Measurements from ENCODE around the gene GPATCH11. TPM values are rescaled to one million over a fixed set of nuclear protein-coding genes. Genes with fewer than 3 reads are reported as not detected.

GPATCH11 gene
- 1 to 10 TPM; 3.3 to 5.2 TPM for total RNA-seq

GRCh38 chr2:37083873-37084794, at the start of gene GPATCH11, which contains the start of gene HEATR5B:
Gene GPATCH11, plus strand, starts transcription at chr2:37084518. Its CDS starts 3,864 bp downstream, at chr2:37088382.
Gene HEATR5B, minus strand, starts transcription at chr2:37084372. Its CDS starts 958 bp downstream, at chr2:37083414.
- Histone ChIP-seq H3K4me3 (peak within 1 kb of the TSS; percentile 76 to 80), H3K27me3 (no peaks in the 10 kb centered on the region), H3K27ac (peak within 1 kb of the TSS; percentile 67 to 88 (median 78)), H3K36me3 (replicated peaks in 1 of 2; ENCODE audit: insufficient read depth in 1 of 2, low read depth in 2 of 2) (no peaks in the 10 kb centered on the region), H3K9me3 (no peaks in the 10 kb centered on the region), H3K4me1 (peaks cover 22% of the 10 kb centered on the region)
- DNase-seq (peak; percentile 97 to 98 (median 98)), ATAC-seq (peak; percentile 99)
- intact Hi-C loops (cut with DNase I), result no loop called here
- TF ChIP-seq POLR2A (IDR thresholded peaks at IDR 0.05) (peak; percentile 27 to 86 (median 83)), CTCF (IDR thresholded peaks at IDR 0.05) (no peak)
- WGBS, 2 donors, result 0 to 1% methylated on average over 52 to 74 of the region's 74 CpGs

GRCh38 chr2:37037771-37038170, 46.5 kb upstream of the GPATCH11 start:
- intact Hi-C loops (cut with DNase I), result no loop called here
- no peaks in the 10 kb centered on the region for H3K27me3 ChIP-seq
- no peak overlapping the region for H3K27ac ChIP-seq
- no peak overlapping the region for H3K4me3 ChIP-seq
- H3K36me3 ChIP-seq (replicated peaks in 1 of 2; ENCODE audit: insufficient read depth in 1 of 2, low read depth in 2 of 2), result peaks cover 0 to 5% of the 10 kb centered on the region in 2 donors
- DNase-seq (no peak), ATAC-seq (no peak)
- no peaks in the 10 kb centered on the region for H3K9me3 ChIP-seq
- H3K4me1 ChIP-seq, result no peaks in the 10 kb centered on the region
- WGBS, 2 donors, result 73 to 84% methylated on average over 2 of the region's 2 CpGs
- no peak for TF ChIP-seq POLR2A (IDR thresholded peaks at IDR 0.05)
- TF ChIP-seq CTCF (IDR thresholded peaks at IDR 0.05), result no peak

- Histone ChIP-seq H3K27ac (no peak overlapping the region), H3K9me3 (no peaks in the 10 kb centered on the region), H3K4me3 (no peak overlapping the region), H3K4me1 (peaks cover 5% of the 10 kb centered on the region), H3K36me3 (replicated peaks in 1 of 2; ENCODE audit: insufficient read depth in 1 of 2, low read depth in 2 of 2) (peaks cover 0 to 2% of the 10 kb centered on the region in 2 donors), H3K27me3 (no peaks in the 10 kb centered on the region)
- DNase-seq (no peak), ATAC-seq (no peak)
- intact Hi-C loops (cut with DNase I), result no loop called here
- WGBS, 2 donors, result 66 to 78% methylated on average over 3 of the region's 3 CpGs
- TF ChIP-seq POLR2A (IDR thresholded peaks at IDR 0.05), result no peak
Observed at GRCh38 chr2:37039580-37039979, 44.7 kb upstream of the GPATCH11 start.

GRCh38 chr2:37052600-37053332, 31.6 kb upstream of the GPATCH11 start:
- TF ChIP-seq CTCF (IDR thresholded peaks at IDR 0.05) (no peak), POLR2A (IDR thresholded peaks at IDR 0.05) (no peak)
- intact Hi-C loops (cut with DNase I), result no loop called here

GRCh38 chr2:37059841-37060240, 24.5 kb upstream of the GPATCH11 start:
- Histone ChIP-seq H3K27ac (no peak overlapping the region), H3K9me3 (no peaks in the 10 kb centered on the region), H3K36me3 (replicated peaks in 1 of 2; ENCODE audit: insufficient read depth in 1 of 2, low read depth in 2 of 2) (peaks cover 5 to 30% of the 10 kb centered on the region in 2 donors), H3K4me3 (no peak overlapping the region), H3K27me3 (no peaks in the 10 kb centered on the region), H3K4me1 (no peaks in the 10 kb centered on the region)
- intact Hi-C loops (cut with DNase I), result no loop called here
- 82 to 84% methylated on average over 3 of the region's 3 CpGs for WGBS, 2 donors
- ATAC-seq (no peak), DNase-seq (no peak)
- no peak for TF ChIP-seq CTCF (IDR thresholded peaks at IDR 0.05)
- TF ChIP-seq POLR2A (IDR thresholded peaks at IDR 0.05), result no peak

More at GRCh38 chr2:37052600-37053332, 31.6 kb upstream of the GPATCH11 start:
- Histone ChIP-seq H3K4me1 (no peaks in the 10 kb centered on the region), H3K4me3 (no peak overlapping the region), H3K27ac (no peak overlapping the region), H3K36me3 (replicated peaks in 1 of 2; ENCODE audit: insufficient read depth in 1 of 2, low read depth in 2 of 2) (peaks cover 10 to 20% of the 10 kb centered on the region in 2 donors), H3K27me3 (no peaks in the 10 kb centered on the region), H3K9me3 (no peaks in the 10 kb centered on the region)
- WGBS, 2 donors, result 59 to 65% methylated on average over 5 of the region's 5 CpGs
- ATAC-seq (no peak), DNase-seq (no peak)
